HEK293 (cell line): Measurements from ENCODE around the gene TRPV2.

Experiments
- GFI1B ChIP-seq: fragments of 450-650 bp; formaldehyde crosslinking; IDR thresholded peaks from 2 replicates; pipeline ENCODE4 v1.5.1; 2016; ENCODE audit warnings: missing biosample characterization, missing genetic modification characterization
- OVOL3 ChIP-seq: fragments of 450-650 bp; formaldehyde crosslinking; IDR thresholded peaks from 2 replicates; pipeline ENCODE4 v1.5.1; 2016; ENCODE audit warnings: missing biosample characterization, missing genetic modification characterization
- REPIN1 ChIP-seq: fragments of 450-650 bp; formaldehyde crosslinking; IDR thresholded peaks from 2 replicates; pipeline ENCODE4 v1.5.1; 2017; ENCODE audit warnings: missing biosample characterization, missing genetic modification characterization, low read depth
- SP2 ChIP-seq: fragments of 450-650 bp; formaldehyde crosslinking; IDR thresholded peaks from 2 replicates; pipeline ENCODE4 v1.5.1; 2016; ENCODE audit warnings: missing biosample characterization, missing genetic modification characterization
- ZBTB21 ChIP-seq: fragments of 450-650 bp; formaldehyde crosslinking; IDR thresholded peaks from 2 replicates; pipeline ENCODE4 v1.5.1; 2017; ENCODE audit warnings: missing biosample characterization, missing genetic modification characterization
- ZFP69B ChIP-seq: fragments of 450-650 bp; formaldehyde crosslinking; IDR thresholded peaks from 2 replicates; pipeline ENCODE4 v1.5.1; 2016; ENCODE audit warnings: missing biosample characterization, missing genetic modification characterization
- ZNF2 ChIP-seq: fragments of 450-650 bp; formaldehyde crosslinking; IDR thresholded peaks from 2 replicates; pipeline ENCODE4 v1.5.1; 2016; ENCODE audit warnings: missing biosample characterization, missing genetic modification characterization
- ZNF335 ChIP-seq: fragments of 450-650 bp; formaldehyde crosslinking; conservative IDR thresholded peaks from 2 replicates; pipeline ENCODE4 v1.5.1; 2016; ENCODE audit warnings: missing biosample characterization, missing genetic modification characterization
- ZNF350 ChIP-seq: fragments of 450-650 bp; formaldehyde crosslinking; IDR thresholded peaks from 2 replicates; pipeline ENCODE4 v1.5.0; 2017; ENCODE audit warnings: missing biosample characterization, mild to moderate bottlenecking, missing genetic modification characterization
- ZNF394 ChIP-seq: fragments of 450-650 bp; formaldehyde crosslinking; IDR thresholded peaks from 2 replicates; pipeline ENCODE4 v1.5.1; 2016; ENCODE audit warnings: missing biosample characterization, missing genetic modification characterization, mild to moderate bottlenecking, moderate library complexity, borderline replicate concordance
- ZNF514 ChIP-seq: fragments of 450-650 bp; formaldehyde crosslinking; IDR thresholded peaks from 2 replicates; pipeline ENCODE4 v1.5.1; 2016; ENCODE audit warnings: missing biosample characterization, missing genetic modification characterization
- ZNF600 ChIP-seq: fragments of 450-650 bp; formaldehyde crosslinking; IDR thresholded peaks from 2 replicates; pipeline ENCODE4 v1.5.1; 2016; ENCODE audit warnings: missing biosample characterization, missing genetic modification characterization
- ZNF610 ChIP-seq: fragments of 450-650 bp; formaldehyde crosslinking; IDR thresholded peaks from 2 replicates; pipeline ENCODE4 v1.5.1; 2016; ENCODE audit warnings: missing biosample characterization, missing genetic modification characterization, borderline replicate concordance
- ZNF623 ChIP-seq: fragments of 450-650 bp; formaldehyde crosslinking; IDR thresholded peaks from 2 replicates; pipeline ENCODE4 v1.5.1; 2016; ENCODE audit warnings: missing biosample characterization, missing genetic modification characterization
- ZNF629 ChIP-seq: fragments of 450-650 bp; formaldehyde crosslinking; IDR thresholded peaks from 2 replicates; pipeline ENCODE4 v1.5.1; 2017; ENCODE audit warnings: missing biosample characterization, missing genetic modification characterization
- ZNF660 ChIP-seq: fragments of 450-650 bp; IDR thresholded peaks from 2 replicates; pipeline ENCODE4 v1.5.1; 2018; ENCODE audit warnings: missing biosample characterization, mild to moderate bottlenecking, missing genetic modification characterization
- ZNF76 ChIP-seq: fragments of 450-650 bp; formaldehyde crosslinking; IDR thresholded peaks from 2 replicates; pipeline ENCODE4; 2016; ENCODE audit warnings: low read depth, missing biosample characterization, missing genetic modification characterization, borderline replicate concordance
- ZNF792 ChIP-seq: fragments of 450-650 bp; formaldehyde crosslinking; IDR thresholded peaks from 2 replicates; pipeline ENCODE4 v1.5.1; 2016; ENCODE audit warnings: missing biosample characterization, missing genetic modification characterization
- ZNF830 ChIP-seq: fragments of 450-650 bp; IDR thresholded peaks from 2 replicates; pipeline ENCODE4 v1.5.0; 2018; ENCODE audit warnings: missing biosample characterization, missing genetic modification characterization, low read depth, mild to moderate bottlenecking, moderate library complexity
- TF ChIP-seq, protein P1 (sequence below): fragments of 450-650 bp; formaldehyde crosslinking; IDR thresholded peaks from 2 replicates; pipeline ENCODE4 v1.5.1; 2016; ENCODE audit warnings: missing biosample characterization, missing genetic modification characterization, borderline replicate concordance
- TF ChIP-seq, protein P2 (sequence below): fragments of 450-650 bp; IDR thresholded peaks from 2 replicates; pipeline ENCODE4 v1.5.1; 2018; ENCODE audit warnings: missing biosample characterization, mild to moderate bottlenecking, missing genetic modification characterization
- TF ChIP-seq, protein P3 (sequence below): fragments of 450-650 bp; formaldehyde crosslinking; IDR thresholded peaks from 2 replicates; pipeline ENCODE4 v1.5.0; 2017; ENCODE audit warnings: missing biosample characterization, missing genetic modification characterization, borderline replicate concordance
- TF ChIP-seq, protein P4 (sequence below): fragments of 450-650 bp; formaldehyde crosslinking; IDR thresholded peaks from 2 replicates; pipeline ENCODE4 v1.5.1; 2016; ENCODE audit warnings: missing biosample characterization, missing genetic modification characterization
- TF ChIP-seq, protein P5 (sequence below): fragments of 450-650 bp; formaldehyde crosslinking; IDR thresholded peaks from 2 replicates; pipeline ENCODE4 v1.5.1; 2016; ENCODE audit warnings: missing biosample characterization, missing genetic modification characterization
- TF ChIP-seq, protein P6 (sequence below): fragments of 450-650 bp; formaldehyde crosslinking; IDR thresholded peaks from 2 replicates; pipeline ENCODE4 v1.5.1; 2016; ENCODE audit warnings: missing biosample characterization, missing genetic modification characterization
- TF ChIP-seq, protein P7 (sequence below): fragments of 450-650 bp; formaldehyde crosslinking; IDR thresholded peaks from 2 replicates; pipeline ENCODE4 v1.5.1; 2017; ENCODE audit warnings: missing biosample characterization, missing genetic modification characterization

The TRPV2 gene

DNA sequence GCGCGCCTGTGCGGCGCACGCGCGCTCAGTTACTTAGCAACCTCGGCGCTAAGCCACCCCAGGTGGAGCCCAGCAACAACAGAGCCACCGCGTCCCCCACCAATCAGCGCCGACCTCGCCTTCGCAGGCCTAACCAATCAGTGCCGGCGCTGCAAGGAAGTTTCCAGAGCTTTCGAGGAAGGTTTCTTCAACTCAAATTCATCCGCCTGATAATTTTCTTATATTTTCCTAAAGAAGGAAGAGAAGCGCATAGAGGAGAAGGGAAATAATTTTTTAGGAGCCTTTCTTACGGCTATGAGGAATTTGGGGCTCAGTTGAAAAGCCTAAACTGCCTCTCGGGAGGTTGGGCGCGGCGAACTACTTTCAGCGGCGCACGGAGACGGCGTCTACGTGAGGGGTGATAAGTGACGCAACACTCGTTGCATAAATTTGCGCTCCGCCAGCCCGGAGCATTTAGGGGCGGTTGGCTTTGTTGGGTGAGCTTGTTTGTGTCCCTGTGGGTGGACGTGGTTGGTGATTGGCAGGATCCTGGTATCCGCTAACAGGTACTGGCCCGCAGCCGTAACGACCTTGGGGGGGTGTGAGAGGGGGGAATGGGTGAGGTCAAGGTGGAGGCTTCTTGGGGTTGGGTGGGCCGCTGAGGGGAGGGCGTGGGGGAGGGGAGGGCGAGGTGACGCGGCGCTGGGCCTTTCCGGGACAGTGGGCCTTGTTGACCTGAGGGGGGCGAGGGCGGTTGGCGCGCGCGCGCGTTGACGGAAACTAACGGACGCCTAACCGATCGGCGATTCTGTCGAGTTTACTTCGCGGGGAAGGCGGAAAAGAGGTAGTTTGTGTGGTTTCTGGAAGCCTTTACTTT is 34.5 kb upstream of the TRPV2 start, which contains the start of gene UBB (continued):
- TF ChIP-seq, protein P1, sequence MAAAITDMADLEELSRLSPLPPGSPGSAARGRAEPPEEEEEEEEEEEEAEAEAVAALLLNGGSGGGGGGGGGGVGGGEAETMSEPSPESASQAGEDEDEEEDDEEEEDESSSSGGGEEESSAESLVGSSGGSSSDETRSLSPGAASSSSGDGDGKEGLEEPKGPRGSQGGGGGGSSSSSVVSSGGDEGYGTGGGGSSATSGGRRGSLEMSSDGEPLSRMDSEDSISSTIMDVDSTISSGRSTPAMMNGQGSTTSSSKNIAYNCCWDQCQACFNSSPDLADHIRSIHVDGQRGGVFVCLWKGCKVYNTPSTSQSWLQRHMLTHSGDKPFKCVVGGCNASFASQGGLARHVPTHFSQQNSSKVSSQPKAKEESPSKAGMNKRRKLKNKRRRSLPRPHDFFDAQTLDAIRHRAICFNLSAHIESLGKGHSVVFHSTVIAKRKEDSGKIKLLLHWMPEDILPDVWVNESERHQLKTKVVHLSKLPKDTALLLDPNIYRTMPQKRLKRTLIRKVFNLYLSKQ (tag by site-specific recombination): no peak
- TF ChIP-seq ZNF76 (tag by site-specific recombination) (peak; percentile 72; the same call in 1 of the 2 replicates), ZNF600 (no peak), ZNF394 (peak; percentile 64), ZNF350 (tag by site-specific recombination) (no peak), ZNF830 (no peak), ZNF335 (tag by site-specific recombination) (peak; percentile 79), GFI1B (tag by site-specific recombination) (no peak), ZNF623 (tag by site-specific recombination) (peak; percentile 42), ZNF514 (tag by site-specific recombination) (no peak), ZFP69B (tag by site-specific recombination) (peak; percentile 81), ZBTB21 (tag by site-specific recombination) (peak; percentile 89), ZNF2 (peak; percentile 89; the same call in 1 of the 2 replicates), ZNF792 (tag by site-specific recombination) (peak; percentile 46; the same call in 1 of the 2 replicates), ZNF610 (tag by site-specific recombination) (peak; percentile 90), ZNF629 (tag by site-specific recombination) (peak; percentile 95), ZNF660 (tag by site-specific recombination) (peak; percentile 86), REPIN1 (tag by site-specific recombination) (peak; percentile 75; the same call in 1 of the 2 replicates), SP2 (tag by site-specific recombination) (peak; percentile 86), OVOL3 (tag by site-specific recombination) (peak; percentile 18)
- TF ChIP-seq, protein P2, sequence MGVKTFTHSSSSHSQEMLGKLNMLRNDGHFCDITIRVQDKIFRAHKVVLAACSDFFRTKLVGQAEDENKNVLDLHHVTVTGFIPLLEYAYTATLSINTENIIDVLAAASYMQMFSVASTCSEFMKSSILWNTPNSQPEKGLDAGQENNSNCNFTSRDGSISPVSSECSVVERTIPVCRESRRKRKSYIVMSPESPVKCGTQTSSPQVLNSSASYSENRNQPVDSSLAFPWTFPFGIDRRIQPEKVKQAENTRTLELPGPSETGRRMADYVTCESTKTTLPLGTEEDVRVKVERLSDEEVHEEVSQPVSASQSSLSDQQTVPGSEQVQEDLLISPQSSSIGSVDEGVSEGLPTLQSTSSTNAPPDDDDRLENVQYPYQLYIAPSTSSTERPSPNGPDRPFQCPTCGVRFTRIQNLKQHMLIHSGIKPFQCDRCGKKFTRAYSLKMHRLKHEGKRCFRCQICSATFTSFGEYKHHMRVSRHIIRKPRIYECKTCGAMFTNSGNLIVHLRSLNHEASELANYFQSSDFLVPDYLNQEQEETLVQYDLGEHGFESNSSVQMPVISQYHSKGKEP: peak; percentile 86; the same call in 1 of the 2 replicates
- TF ChIP-seq, protein P3, sequence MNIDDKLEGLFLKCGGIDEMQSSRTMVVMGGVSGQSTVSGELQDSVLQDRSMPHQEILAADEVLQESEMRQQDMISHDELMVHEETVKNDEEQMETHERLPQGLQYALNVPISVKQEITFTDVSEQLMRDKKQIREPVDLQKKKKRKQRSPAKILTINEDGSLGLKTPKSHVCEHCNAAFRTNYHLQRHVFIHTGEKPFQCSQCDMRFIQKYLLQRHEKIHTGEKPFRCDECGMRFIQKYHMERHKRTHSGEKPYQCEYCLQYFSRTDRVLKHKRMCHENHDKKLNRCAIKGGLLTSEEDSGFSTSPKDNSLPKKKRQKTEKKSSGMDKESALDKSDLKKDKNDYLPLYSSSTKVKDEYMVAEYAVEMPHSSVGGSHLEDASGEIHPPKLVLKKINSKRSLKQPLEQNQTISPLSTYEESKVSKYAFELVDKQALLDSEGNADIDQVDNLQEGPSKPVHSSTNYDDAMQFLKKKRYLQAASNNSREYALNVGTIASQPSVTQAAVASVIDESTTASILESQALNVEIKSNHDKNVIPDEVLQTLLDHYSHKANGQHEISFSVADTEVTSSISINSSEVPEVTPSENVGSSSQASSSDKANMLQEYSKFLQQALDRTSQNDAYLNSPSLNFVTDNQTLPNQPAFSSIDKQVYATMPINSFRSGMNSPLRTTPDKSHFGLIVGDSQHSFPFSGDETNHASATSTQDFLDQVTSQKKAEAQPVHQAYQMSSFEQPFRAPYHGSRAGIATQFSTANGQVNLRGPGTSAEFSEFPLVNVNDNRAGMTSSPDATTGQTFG: peak; percentile 83; the same call in 1 of the 2 replicates
- TF ChIP-seq, protein P4, sequence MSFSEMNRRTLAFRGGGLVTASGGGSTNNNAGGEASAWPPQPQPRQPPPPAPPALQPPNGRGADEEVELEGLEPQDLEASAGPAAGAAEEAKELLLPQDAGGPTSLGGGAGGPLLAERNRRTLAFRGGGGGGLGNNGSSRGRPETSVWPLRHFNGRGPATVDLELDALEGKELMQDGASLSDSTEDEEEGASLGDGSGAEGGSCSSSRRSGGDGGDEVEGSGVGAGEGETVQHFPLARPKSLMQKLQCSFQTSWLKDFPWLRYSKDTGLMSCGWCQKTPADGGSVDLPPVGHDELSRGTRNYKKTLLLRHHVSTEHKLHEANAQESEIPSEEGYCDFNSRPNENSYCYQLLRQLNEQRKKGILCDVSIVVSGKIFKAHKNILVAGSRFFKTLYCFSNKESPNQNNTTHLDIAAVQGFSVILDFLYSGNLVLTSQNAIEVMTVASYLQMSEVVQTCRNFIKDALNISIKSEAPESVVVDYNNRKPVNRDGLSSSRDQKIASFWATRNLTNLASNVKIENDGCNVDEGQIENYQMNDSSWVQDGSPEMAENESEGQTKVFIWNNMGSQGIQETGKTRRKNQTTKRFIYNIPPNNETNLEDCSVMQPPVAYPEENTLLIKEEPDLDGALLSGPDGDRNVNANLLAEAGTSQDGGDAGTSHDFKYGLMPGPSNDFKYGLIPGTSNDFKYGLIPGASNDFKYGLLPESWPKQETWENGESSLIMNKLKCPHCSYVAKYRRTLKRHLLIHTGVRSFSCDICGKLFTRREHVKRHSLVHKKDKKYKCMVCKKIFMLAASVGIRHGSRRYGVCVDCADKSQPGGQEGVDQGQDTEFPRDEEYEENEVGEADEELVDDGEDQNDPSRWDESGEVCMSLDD (tag by site-specific recombination): peak; percentile 82; the same call in 1 of the 2 replicates
- TF ChIP-seq, protein P5, sequence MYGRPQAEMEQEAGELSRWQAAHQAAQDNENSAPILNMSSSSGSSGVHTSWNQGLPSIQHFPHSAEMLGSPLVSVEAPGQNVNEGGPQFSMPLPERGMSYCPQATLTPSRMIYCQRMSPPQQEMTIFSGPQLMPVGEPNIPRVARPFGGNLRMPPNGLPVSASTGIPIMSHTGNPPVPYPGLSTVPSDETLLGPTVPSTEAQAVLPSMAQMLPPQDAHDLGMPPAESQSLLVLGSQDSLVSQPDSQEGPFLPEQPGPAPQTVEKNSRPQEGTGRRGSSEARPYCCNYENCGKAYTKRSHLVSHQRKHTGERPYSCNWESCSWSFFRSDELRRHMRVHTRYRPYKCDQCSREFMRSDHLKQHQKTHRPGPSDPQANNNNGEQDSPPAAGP (tag by site-specific recombination): peak; percentile 97; the same call in 1 of the 2 replicates
- TF ChIP-seq, protein P6, sequence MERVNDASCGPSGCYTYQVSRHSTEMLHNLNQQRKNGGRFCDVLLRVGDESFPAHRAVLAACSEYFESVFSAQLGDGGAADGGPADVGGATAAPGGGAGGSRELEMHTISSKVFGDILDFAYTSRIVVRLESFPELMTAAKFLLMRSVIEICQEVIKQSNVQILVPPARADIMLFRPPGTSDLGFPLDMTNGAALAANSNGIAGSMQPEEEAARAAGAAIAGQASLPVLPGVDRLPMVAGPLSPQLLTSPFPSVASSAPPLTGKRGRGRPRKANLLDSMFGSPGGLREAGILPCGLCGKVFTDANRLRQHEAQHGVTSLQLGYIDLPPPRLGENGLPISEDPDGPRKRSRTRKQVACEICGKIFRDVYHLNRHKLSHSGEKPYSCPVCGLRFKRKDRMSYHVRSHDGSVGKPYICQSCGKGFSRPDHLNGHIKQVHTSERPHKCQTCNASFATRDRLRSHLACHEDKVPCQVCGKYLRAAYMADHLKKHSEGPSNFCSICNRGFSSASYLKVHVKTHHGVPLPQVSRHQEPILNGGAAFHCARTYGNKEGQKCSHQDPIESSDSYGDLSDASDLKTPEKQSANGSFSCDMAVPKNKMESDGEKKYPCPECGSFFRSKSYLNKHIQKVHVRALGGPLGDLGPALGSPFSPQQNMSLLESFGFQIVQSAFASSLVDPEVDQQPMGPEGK (tag by site-specific recombination): peak; percentile 95
- TF ChIP-seq, protein P7, sequence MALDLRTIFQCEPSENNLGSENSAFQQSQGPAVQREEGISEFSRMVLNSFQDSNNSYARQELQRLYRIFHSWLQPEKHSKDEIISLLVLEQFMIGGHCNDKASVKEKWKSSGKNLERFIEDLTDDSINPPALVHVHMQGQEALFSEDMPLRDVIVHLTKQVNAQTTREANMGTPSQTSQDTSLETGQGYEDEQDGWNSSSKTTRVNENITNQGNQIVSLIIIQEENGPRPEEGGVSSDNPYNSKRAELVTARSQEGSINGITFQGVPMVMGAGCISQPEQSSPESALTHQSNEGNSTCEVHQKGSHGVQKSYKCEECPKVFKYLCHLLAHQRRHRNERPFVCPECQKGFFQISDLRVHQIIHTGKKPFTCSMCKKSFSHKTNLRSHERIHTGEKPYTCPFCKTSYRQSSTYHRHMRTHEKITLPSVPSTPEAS (tag by site-specific recombination): peak; percentile 60
